ENCODE measurements around the gene NUP210.
"Not testable (repeated sequence)": the region's sequence is repeated elsewhere in the genome, so short reads cannot be mapped to it uniquely, and the experiment has no call there.

The NUP210 gene

GRCh38 chr3:13405614-13406013 is 14.5 kb downstream of the NUP210 start:
- FAIRE-seq, result no peak

GRCh38 chr3:13404626-13405452 is 15.3 kb downstream of the NUP210 start:
- FAIRE-seq, result no peak

- FAIRE-seq, result no peak
These were observed 16.3 kb downstream of the NUP210 start for GRCh38 chr3:13403847-13404246.

GRCh38 chr3:13403213-13403819 is 16.8 kb downstream of the NUP210 start:
- FAIRE-seq, result no peak

- no peak for FAIRE-seq
These were observed 19.0 kb downstream of the NUP210 start for GRCh38 chr3:13401149-13401548.

- no peak for FAIRE-seq
These were observed 19.9 kb downstream of the NUP210 start for GRCh38 chr3:13400114-13400673.

- no peak for FAIRE-seq
These were observed 20.5 kb downstream of the NUP210 start for GRCh38 chr3:13399603-13400002.

GRCh38 chr3:13397316-13397715 is 22.8 kb downstream of the NUP210 start:
- FAIRE-seq, result no peak

- FAIRE-seq, result no peak
These were observed 25.8 kb downstream of the NUP210 start for GRCh38 chr3:13394363-13394762.

- FAIRE-seq, result no peak
These were observed 26.4 kb downstream of the NUP210 start for GRCh38 chr3:13393427-13394360.

- FAIRE-seq, result no peak
These were observed 28.8 kb downstream of the NUP210 start for GRCh38 chr3:13391308-13391707.

GRCh38 chr3:13389378-13389777 is 30.7 kb downstream of the NUP210 start:
- FAIRE-seq, result no peak

GRCh38 chr3:13388816-13389215 is 31.3 kb downstream of the NUP210 start:
- no peak for FAIRE-seq

- FAIRE-seq, result no peak
These were observed 34.7 kb downstream of the NUP210 start for GRCh38 chr3:13385373-13385965.

- FAIRE-seq, result no peak
These were observed 39.2 kb downstream of the NUP210 start for GRCh38 chr3:13380971-13381370.

GRCh38 chr3:13379201-13379830 is 40.8 kb downstream of the NUP210 start:
- no peak for FAIRE-seq

- FAIRE-seq, result no peak
These were observed 42.0 kb downstream of the NUP210 start for GRCh38 chr3:13378155-13378554.

- not testable (repeated sequence) for FAIRE-seq
These were observed 42.4 kb downstream of the NUP210 start for GRCh38 chr3:13377741-13378140.

- no peak for FAIRE-seq
These were observed 43.1 kb downstream of the NUP210 start for GRCh38 chr3:13377021-13377420.

- FAIRE-seq, result no peak
These were observed 44.0 kb downstream of the NUP210 start for GRCh38 chr3:13376091-13376490.

GRCh38 chr3:13375464-13375863 is 44.7 kb downstream of the NUP210 start:
- FAIRE-seq, result no peak

GRCh38 chr3:13373975-13374586 is 46.0 kb downstream of the NUP210 start:
- FAIRE-seq, result no peak

Measured in endometrium (tissue), 2 donors.